ENCODE data around the gene IFNLR1.

DNA sequence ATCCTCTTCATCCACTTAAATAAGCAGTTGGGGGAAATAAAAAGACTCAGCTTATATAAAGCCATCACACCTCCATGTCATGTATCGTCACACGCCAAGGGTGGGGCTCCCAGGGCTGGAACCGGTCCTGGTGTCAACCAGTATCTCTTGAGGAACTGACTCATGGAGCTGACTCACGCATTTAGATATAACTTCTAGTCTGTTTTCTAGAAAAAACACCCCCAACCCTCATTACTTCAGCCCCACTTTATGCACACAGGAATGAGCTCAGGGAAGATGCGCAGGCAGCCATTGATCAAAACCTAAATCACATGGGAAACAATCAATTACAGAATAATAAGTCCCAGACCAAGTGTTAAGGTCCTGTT lies 37.2 kb downstream of the IFNLR1 start:
- TF ChIP-seq CTCF (IDR thresholded peaks at IDR 0.05; ENCODE audit: control extremely low read depth in 1 of 3, insufficient read depth in 1 of 3, low read depth in 1 of 3, low read length in 3 of 3) = no peak
- TF ChIP-seq POLR2AphosphoS5 (IDR thresholded peaks at IDR 0.05; ENCODE audit: low read depth, low read length) = no peak
- TF ChIP-seq MAFK (IDR thresholded peaks at IDR 0.05; ENCODE audit: low read depth, low read length) = no peak
- TF ChIP-seq YY1 (IDR thresholded peaks at IDR 0.05; ENCODE audit: low read depth, low read length) = no peak
- no peak for TF ChIP-seq ASH2L (IDR thresholded peaks at IDR 0.05; ENCODE audit: low read length)
- TF ChIP-seq SAP30 (IDR thresholded peaks at IDR 0.05; ENCODE audit: insufficient read depth, insufficient replicate concordance, low read length) = no peak
- no peak for TF ChIP-seq CEBPB (IDR thresholded peaks at IDR 0.05; ENCODE audit: low read depth, low read length)
- no peak for TF ChIP-seq TEAD4 (IDR thresholded peaks at IDR 0.05; ENCODE audit: low read depth, low read length)
- no peak for TF ChIP-seq EZH2 (IDR thresholded peaks at IDR 0.05; ENCODE audit: low read depth, low read length, severe bottlenecking)
- TF ChIP-seq RNF2 (IDR thresholded peaks at IDR 0.05; ENCODE audit: borderline replicate concordance, low read depth, low read length, missing control alignments, poor library complexity, severe bottlenecking) = no peak
- no peak for TF ChIP-seq POLR2A (IDR thresholded peaks at IDR 0.05; ENCODE audit: control extremely low read depth in 1 of 2, low read depth in 2 of 2, low read length in 2 of 2)
- TF ChIP-seq SIN3A (conservative IDR thresholded peaks at IDR 0.05 in 1 of 2, IDR thresholded peaks at IDR 0.05 in 1 of 2; ENCODE audit: low read depth in 1 of 2, low read length in 2 of 2) = no peak
- no peak for TF ChIP-seq EP300 (IDR thresholded peaks at IDR 0.05; ENCODE audit: borderline replicate concordance in 1 of 2, low read depth in 2 of 2, low read length in 2 of 2)

Measured in H1 (cell line).